ENCODE results near the gene DCN.

The DCN gene

GRCh38 chr12:91126516-91126915 is 56.1 kb downstream of the DCN start:
- DNase-seq (ENCODE audit: low spot score), result no peak
- TF ChIP-seq CTCF (IDR thresholded peaks at IDR 0.05; ENCODE audit: extremely low read depth, insufficient read depth, missing control alignments), result no peak
- in situ Hi-C loops (cut with MboI; ENCODE audit: low pct_unique_long_range_greater_than_20kb, low sequenced_read_pairs, unreplicated experiment), result no loop called here

GRCh38 chr12:91123236-91123916 is 59.2 kb downstream of the DCN start:
- in situ Hi-C loops (cut with MboI; ENCODE audit: low pct_unique_long_range_greater_than_20kb, low sequenced_read_pairs, unreplicated experiment), result no loop called here
- TF ChIP-seq CTCF (IDR thresholded peaks at IDR 0.05; ENCODE audit: extremely low read depth, insufficient read depth, missing control alignments), result no peak
- no peak for DNase-seq (ENCODE audit: low spot score)

- in situ Hi-C loops (cut with MboI; ENCODE audit: low pct_unique_long_range_greater_than_20kb, low sequenced_read_pairs, unreplicated experiment), result no loop called here
- no peak for DNase-seq (ENCODE audit: low spot score)
- no peak for TF ChIP-seq CTCF (IDR thresholded peaks at IDR 0.05; ENCODE audit: extremely low read depth, insufficient read depth, missing control alignments)
These were observed 61.8 kb downstream of the DCN start for GRCh38 chr12:91120781-91121180.

GRCh38 chr12:91119089-91119488 is 63.5 kb downstream of the DCN start:
- no peak for DNase-seq (ENCODE audit: low spot score)
- no peak for TF ChIP-seq CTCF (IDR thresholded peaks at IDR 0.05; ENCODE audit: extremely low read depth, insufficient read depth, missing control alignments)
- in situ Hi-C loops (cut with MboI; ENCODE audit: low pct_unique_long_range_greater_than_20kb, low sequenced_read_pairs, unreplicated experiment), result no loop called here

- no peak for TF ChIP-seq CTCF (IDR thresholded peaks at IDR 0.05; ENCODE audit: extremely low read depth, insufficient read depth, missing control alignments)
- in situ Hi-C loops (cut with MboI; ENCODE audit: low pct_unique_long_range_greater_than_20kb, low sequenced_read_pairs, unreplicated experiment), result no loop called here
- no peak for DNase-seq (ENCODE audit: low spot score)
These were observed 69.0 kb downstream of the DCN start for GRCh38 chr12:91113621-91114020.

GRCh38 chr12:91111366-91112325 is 71.0 kb downstream of the DCN start, which contains the start of gene LUM:
Gene LUM, minus strand, starts transcription at chr12:91111494. Its CDS starts 2,515 bp downstream, at chr12:91108979.
- TF ChIP-seq CTCF (IDR thresholded peaks at IDR 0.05; ENCODE audit: extremely low read depth, insufficient read depth, missing control alignments), result no peak
- in situ Hi-C loops (cut with MboI; ENCODE audit: low pct_unique_long_range_greater_than_20kb, low sequenced_read_pairs, unreplicated experiment), result no loop called here
- DNase-seq (ENCODE audit: low spot score), result no peak
